GM18861 (cell line): ENCODE measurements around the gene MSANTD1.
"Not testable (repeated sequence)": the region's sequence is repeated elsewhere in the genome, so short reads cannot be mapped to it uniquely, and the experiment has no call there.

Source experiments
- ATAC-seq: cut with Tn5 transposase; IDR thresholded peaks from one replicate; pipeline ENCODE4 v1.9.1; 2021; ENCODE audit not compliant: unreplicated experiment

The MSANTD1 gene

DNA sequence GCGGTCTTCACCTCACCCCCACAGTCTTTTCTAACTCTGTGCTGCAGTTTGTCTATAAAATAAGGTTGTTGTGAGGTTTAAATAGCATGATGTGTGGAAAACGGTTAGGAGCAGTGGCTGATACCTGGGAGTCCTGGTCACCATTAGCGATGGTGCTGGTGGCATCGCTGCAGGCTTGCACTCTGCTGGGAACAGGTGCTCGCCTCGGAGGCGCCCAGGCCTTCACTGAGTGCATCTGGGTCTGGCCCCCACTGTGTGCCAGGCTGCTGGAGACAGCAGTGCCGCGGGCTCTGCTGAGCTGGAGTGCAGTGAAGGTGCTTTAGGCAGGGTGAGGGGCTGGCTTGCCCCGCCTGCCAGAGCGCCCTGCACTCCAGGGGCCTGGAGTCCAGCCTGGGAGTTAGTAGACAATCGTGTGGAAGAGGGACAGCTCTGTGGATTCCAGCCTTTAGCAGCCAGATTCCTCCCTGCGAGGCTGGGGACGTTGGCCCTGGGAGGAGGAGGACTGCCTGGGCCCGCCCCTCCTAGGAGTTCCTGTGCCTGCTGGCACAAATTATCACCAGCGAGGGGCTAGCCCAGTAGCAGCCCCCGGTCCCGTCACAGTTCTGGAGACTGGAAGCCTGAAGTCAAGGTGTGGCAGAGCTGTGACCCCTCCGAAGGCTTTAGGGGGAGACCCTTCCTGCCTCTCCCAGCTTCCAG, 51.2 kb downstream of the MSANTD1 start:
- ATAC-seq, result no peak

DNA sequence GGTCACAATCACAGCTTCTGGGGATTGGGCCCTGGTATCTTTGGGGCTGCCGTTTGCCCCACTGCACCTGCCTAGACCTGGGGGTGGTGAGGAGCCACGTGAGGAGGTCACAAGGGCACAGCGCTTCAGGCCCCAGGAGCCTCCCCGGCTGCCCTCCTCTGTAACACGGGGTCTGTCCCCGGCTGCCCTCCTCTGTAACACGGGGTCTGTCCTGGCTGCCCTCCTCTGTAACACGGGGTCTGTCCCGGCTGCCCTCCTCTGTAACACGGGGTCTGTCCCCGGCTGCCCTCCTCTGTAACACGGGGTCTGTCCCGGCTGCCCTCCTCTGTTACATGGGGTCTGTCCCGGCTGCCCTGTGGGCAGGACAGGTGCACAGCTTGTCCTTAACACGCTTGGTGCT, 51.9 kb downstream of the MSANTD1 start:
- ATAC-seq, result not testable (repeated sequence)

DNA sequence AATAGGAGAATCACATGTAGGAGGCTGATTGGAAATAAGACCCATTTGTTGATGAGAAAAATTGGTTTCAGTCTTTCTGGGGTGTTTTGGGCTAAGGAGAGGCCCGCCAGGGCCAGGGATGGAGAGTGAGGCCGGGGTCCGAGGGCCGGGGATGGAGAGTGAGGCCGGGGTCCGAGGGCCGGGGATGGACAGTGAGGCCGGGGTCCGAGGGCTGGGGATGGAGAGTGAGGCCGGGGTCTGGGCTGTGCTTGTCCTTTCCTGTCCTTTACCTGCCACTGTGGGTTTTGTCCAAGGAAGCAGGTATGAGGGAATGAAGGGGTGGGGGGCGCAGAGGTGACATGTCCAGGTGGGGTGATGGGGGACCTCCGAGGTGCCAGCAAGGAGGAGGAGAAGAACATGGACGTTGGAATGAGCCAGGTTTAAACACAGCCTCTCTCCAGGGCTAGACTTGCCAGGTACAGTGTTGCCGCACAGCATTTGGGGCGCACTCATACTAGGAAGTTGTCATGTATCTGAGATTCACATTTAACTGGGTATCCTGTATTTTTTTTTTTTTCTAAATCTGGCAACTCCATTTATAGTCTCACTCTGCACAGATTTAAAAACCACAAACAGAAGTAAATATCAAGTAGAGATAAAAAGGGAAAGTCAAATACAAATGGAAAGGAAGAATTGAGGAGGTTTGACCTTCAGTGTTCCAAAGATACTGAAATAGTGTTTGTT, 52.7 kb downstream of the MSANTD1 start:
- no peak for ATAC-seq

DNA sequence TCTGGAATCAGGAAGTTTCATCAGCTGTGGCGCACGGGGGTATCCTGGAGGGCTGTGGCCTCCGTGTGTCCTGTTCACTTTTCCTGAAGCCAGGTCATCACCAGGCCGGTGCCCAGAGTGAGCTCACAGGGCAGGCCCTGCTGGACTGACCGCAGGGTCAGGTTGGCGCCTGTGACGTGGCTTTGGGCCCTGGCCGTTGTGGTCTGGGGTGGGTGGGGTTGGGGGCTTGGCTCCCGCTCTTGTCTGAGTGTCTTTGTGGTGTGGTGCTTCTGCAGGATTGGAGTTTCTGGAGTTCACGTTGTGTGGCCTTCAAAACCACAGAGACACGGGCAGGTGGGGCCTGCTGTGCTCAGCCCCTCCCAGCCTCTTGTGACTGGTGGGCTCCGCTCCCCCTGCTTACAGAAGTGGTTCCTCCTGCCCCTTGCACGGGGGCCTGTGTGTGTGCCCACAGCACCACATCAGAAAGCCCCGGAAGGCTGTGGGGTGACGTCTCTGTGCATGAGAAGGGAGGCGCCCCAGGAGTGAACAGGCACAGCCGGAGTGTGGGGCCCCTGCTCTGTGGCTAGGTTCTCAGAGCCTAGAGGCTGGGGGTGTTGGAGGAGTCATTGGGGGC, 53.3 kb downstream of the MSANTD1 start:
- ATAC-seq, result peak; percentile 38

DNA sequence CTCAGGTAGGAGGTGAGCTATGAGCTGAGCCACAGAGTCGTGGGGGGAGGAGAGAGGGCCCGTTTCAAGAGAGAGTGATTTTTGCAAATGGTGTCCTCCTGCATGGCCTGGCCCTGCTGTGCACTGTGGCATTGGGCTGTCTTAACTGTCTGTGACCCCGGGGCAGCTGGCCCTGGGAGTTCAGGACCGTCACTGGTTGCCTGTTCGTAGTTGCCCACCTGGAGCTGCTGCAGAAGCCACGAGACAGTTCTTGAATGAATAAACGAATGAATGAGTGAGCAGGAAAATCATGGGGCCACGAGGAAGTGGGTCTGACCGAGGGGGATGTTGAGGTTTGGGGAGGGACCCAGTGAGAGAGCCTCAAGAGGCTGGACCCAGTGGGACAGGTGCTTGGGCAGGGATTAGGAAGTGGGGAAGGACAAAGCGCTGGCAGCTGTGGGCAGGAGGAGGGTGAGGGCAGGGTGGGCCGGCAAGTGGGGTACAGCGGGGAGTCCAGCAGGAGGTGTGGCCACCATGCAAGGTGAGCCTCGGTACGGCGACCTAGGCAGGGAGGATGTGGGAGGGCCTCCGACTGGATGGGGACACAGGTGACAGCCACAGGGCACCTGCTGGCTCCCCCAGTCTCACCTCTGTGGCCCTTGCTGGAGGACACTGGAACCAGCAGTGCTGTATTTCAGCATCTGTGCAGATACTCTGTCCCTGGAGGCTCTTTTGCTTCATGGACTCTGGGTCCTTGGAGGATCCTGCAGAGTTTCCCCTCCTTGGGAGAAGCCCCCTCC, 54.0 kb downstream of the MSANTD1 start:
- no peak for ATAC-seq

DNA sequence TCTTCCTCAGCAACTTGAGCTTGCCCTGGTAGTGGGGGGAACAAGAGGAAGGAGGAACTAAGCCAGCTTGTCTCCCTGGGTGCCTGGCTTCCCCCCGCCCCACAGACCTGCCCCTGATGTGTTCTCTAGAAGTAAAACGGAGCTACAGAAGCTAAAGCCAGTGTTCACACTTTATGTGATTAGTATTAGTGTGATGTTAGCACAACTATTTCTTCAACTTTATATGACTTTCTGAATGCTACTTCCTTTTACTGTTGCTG, 54.5 kb downstream of the MSANTD1 start:
- ATAC-seq, result no peak

DNA sequence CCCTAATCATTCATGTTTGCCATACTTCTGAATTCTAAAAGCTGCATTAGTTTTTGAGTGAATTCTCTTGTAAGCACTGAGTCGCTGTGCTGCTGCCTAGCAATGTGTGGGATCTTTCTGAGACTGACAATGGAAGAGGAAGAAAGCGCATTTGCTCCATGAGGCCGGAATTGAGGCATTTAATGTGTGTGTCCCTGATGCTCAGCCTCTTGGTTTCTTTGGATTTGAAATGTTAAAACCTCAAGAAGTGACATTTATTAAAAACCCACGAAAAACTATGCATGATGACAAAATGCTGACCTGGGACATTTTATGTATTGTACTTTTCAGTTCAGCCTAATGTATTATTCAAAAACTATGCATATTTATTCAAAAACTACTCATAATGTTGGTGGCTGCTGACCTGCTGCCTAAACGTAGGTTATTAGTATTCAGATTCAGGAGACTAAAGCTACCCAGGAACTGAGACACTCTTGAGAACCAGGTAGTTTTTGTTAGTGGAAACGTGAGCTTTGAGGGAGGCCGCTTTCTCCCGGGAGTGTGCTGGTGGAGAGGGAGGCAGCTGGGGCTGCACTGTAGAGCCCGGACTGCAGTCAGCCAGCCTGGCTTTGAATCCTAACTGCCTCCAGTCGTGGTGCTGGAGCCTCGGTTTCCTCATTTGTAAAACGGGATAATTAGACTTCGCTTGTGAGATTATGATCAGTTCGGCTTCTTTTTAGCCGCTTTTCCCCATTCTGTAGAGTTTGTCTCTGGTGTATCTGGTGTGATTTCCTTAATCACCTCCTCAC, 55.2 kb downstream of the MSANTD1 start:
- ATAC-seq, result no peak

DNA sequence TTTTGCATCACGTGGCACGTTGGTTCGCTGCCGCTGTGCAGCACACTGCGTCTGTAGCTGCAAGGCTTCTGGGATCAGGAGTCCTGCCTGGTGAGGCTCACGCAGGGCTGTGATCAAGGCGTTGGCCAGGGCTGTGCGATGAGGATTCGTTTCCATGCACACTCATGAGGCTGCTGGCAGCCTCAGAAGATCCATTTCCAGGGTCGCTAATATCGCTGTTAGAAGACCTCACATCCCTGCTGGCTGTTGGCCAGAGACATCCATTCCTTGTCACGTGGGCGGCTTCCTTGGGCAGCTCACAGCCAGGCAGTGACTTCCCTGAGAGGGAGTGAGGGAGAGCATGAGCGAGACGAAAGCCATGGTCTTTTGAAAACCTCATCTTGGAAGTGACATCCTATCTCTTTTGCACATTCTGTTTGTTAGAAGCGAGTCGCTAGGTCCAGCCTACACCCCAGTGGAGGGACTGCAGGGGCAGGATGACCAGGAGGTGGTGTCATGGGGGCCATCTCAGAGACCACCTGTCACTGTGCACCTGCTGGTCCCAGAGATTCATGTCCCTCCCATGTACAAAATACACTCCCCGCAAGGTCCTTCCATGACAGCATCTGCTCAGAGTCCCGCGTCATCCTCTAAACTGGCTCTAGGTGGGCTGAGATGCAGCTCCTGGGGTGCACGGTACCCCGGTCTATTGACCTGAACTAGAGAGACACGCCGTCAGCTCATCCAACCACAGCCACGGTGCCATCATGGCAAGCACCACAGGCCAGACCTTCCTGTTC, 56.1 kb downstream of the MSANTD1 start:
- ATAC-seq, result no peak

DNA sequence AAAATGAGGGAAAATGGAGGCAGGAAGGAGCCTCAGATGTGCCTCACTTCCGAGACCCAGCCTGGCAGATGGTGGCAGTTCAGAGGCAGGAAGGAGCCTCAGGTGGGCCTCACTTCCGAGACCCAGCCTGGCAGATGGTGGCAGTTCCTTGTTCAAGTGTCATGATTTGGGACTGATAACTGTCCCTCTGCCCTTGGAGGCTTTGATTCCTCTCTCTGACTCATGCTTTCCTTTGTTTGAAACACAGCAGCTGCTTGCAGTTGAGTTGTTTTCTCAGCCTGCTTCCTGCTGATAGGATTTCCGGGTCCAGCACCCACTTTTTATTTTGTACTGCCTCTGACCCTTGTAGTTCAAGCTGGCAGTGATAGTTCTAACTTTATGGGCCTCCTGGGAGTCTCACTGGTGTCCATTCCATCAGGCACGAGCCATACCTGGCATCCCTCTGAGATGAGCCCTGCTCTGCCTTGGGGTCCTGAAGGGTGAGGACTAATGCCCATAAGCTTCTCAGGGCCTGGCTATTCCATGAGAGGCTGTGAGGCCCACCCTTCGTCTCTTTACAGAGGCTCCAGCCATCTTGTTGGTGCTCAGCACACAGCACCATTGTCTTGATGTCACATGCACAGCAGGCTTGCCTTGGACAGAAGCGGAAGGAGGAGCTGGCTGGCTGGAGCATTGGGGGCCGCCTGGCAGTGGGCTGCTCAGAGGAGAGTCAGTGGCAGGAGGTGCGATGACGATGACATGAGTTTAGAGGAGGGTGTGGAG, 56.8 kb downstream of the MSANTD1 start:
- no peak for ATAC-seq
